Measurements from ENCODE around the gene CCDC194. TPM values are rescaled to one million over a fixed set of nuclear protein-coding genes. Genes with fewer than 3 reads are reported as not detected.

The CCDC194 gene
- total RNA-seq, 1 experiment from 2014 or later, result not detected

DNA sequence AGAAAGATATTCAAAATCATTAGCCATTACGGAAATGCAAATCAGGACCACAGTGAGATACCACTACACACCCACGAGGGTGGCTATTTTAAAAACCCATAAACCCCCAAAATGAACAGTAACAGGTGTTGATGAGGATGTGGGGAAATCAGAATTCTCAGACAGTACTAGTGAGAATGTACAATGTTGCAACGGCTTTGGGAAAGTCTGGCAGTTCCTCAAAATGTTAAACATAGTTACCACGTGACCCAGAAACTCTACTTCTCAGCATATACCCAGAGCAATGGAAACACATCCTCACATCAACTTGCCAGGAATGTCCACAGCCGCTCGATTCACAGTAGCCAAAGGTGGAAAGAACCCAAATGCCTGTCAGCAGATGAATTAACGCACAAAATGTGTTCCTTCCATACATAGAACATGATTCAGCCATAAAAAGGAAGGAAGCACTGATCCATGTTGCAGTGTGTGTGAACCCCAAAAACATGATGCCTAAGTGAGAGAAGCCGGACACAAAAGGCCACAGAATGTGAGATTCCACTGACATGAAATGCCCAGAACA is 23.9 kb downstream of the CCDC194 start:
- RAD21 ChIA-PET (ENCODE audit: low non-redundant PET in 1 of 2, low total read pairs in 2 of 2, uncharacterized antibody in 2 of 2, unreplicated experiment in 2 of 2), result no interaction called here
- TF ChIP-seq ATF3 (IDR thresholded peaks at IDR 0.05) (no peak), REST (IDR thresholded peaks at IDR 0.05; ENCODE audit: low read depth) (no peak), YY1 (IDR thresholded peaks at IDR 0.05; ENCODE audit: extremely low read depth, insufficient replicate concordance, low read depth, low read length) (no peak)
- H3K4me3 ChIP-seq (replicated peaks in 1 of 2; ENCODE audit: low read depth in 1 of 2, low read length in 2 of 2), result no peak overlapping the region
- H4K20me1 ChIP-seq (ENCODE audit: insufficient read depth), result no peaks in the 10 kb centered on the region
- no peak overlapping the region for H2AFZ ChIP-seq (ENCODE audit: low read depth, low read length, poor library complexity, severe bottlenecking)
- 0 out of 4 replicates have a peak, but pooled peaks cover 0 to 2% of the 10 kb centered on the region in 2 experiments for H3K4me1 ChIP-seq (ENCODE audit: control insufficient read depth in 1 of 2, insufficient read depth in 2 of 2, low read length in 2 of 2)
- no peaks in the 10 kb centered on the region for H3K36me3 ChIP-seq (ENCODE audit: control insufficient read depth in 1 of 2, insufficient read depth in 2 of 2, low read length in 2 of 2)
- CTCF ChIA-PET, result no interaction called here
- no peak overlapping the region for H3K9ac ChIP-seq (ENCODE audit: low read length)
- no peaks in the 10 kb centered on the region for H3K79me2 ChIP-seq (ENCODE audit: insufficient read depth, low read length)
- H3K27ac ChIP-seq (ENCODE audit: low read depth, low read length), result no peak overlapping the region
- no peak for ATAC-seq
- H3K27me3 ChIP-seq (ENCODE audit: insufficient read depth, low read length), result no peaks in the 10 kb centered on the region
- no TSS peak for BruUV-seq (replicated peaks)
- DNase-seq (ENCODE audit: low read depth, low spot score), result no peak
- POLR2A ChIA-PET, result no interaction called here
- H3K9me3 ChIP-seq (ENCODE audit: control insufficient read depth in 1 of 2, insufficient read depth in 1 of 2, low read depth in 1 of 2, low read length in 2 of 2), result no peaks in the 10 kb centered on the region
- intact Hi-C loops (cut with micrococcal nuclease), result no loop called here
- no peak overlapping the region for H3K4me2 ChIP-seq (ENCODE audit: low read length)
- H3K9me2 ChIP-seq (ENCODE audit: insufficient read depth), result no peaks in the 10 kb centered on the region

- POLR2A ChIA-PET, result no interaction called here
- Histone ChIP-seq H4K20me1 (ENCODE audit: insufficient read depth) (no peaks in the 10 kb centered on the region), H3K9ac (ENCODE audit: low read length) (no peak overlapping the region), H3K9me2 (ENCODE audit: insufficient read depth) (no peaks in the 10 kb centered on the region), H3K27ac (ENCODE audit: low read depth, low read length) (no peak overlapping the region), H3K9me3 (ENCODE audit: control insufficient read depth in 1 of 2, insufficient read depth in 1 of 2, low read depth in 1 of 2, low read length in 2 of 2) (no peaks in the 10 kb centered on the region), H3K27me3 (ENCODE audit: insufficient read depth, low read length) (no peaks in the 10 kb centered on the region), H3K79me2 (ENCODE audit: insufficient read depth, low read length) (no peaks in the 10 kb centered on the region), H3K36me3 (ENCODE audit: control insufficient read depth in 1 of 2, insufficient read depth in 2 of 2, low read length in 2 of 2) (no peaks in the 10 kb centered on the region), H3K4me1 (ENCODE audit: control insufficient read depth in 1 of 2, insufficient read depth in 2 of 2, low read length in 2 of 2) (no peaks in the 10 kb centered on the region), H3K4me3 (replicated peaks in 1 of 2; ENCODE audit: low read depth in 1 of 2, low read length in 2 of 2) (no peak overlapping the region), H3K4me2 (ENCODE audit: low read length) (no peak overlapping the region), H2AFZ (ENCODE audit: low read depth, low read length, poor library complexity, severe bottlenecking) (no peak overlapping the region)
- DNase-seq (ENCODE audit: low read depth, low spot score), result no peak
- no TSS peak for BruUV-seq (replicated peaks)
- intact Hi-C loops (cut with micrococcal nuclease), result no loop called here
- no peak for ATAC-seq
- RAD21 ChIA-PET (ENCODE audit: low non-redundant PET in 1 of 2, low total read pairs in 2 of 2, uncharacterized antibody in 2 of 2, unreplicated experiment in 2 of 2), result no interaction called here
- CTCF ChIA-PET, result interaction anchor here (0.7 kb wide), 1 partner anchor 20 kb away, joined by 3 read pairs; no protein-coding TSS in a partner anchor
- TF ChIP-seq ZNF274 (IDR thresholded peaks at IDR 0.05; ENCODE audit: low read depth, low read length) (no peak), POLR2A (IDR thresholded peaks at IDR 0.05; ENCODE audit: borderline replicate concordance, extremely low read depth, insufficient read depth, insufficient read length) (no peak), SRF (IDR thresholded peaks at IDR 0.05; ENCODE audit: low read depth) (no peak), ATF3 (IDR thresholded peaks at IDR 0.05) (no peak), EGR1 (IDR thresholded peaks at IDR 0.05; ENCODE audit: low read depth) (no peak), EZH2 (IDR thresholded peaks at IDR 0.05) (no peak), CEBPB (IDR thresholded peaks at IDR 0.05; ENCODE audit: low read depth) (no peak)
- TF ChIP-seq, protein P1, sequence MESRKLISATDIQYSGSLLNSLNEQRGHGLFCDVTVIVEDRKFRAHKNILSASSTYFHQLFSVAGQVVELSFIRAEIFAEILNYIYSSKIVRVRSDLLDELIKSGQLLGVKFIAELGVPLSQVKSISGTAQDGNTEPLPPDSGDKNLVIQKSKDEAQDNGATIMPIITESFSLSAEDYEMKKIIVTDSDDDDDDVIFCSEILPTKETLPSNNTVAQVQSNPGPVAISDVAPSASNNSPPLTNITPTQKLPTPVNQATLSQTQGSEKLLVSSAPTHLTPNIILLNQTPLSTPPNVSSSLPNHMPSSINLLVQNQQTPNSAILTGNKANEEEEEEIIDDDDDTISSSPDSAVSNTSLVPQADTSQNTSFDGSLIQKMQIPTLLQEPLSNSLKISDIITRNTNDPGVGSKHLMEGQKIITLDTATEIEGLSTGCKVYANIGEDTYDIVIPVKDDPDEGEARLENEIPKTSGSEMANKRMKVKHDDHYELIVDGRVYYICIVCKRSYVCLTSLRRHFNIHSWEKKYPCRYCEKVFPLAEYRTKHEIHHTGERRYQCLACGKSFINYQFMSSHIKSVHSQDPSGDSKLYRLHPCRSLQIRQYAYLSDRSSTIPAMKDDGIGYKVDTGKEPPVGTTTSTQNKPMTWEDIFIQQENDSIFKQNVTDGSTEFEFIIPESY (IDR thresholded peaks at IDR 0.05; ENCODE audit: extremely low read depth, insufficient replicate concordance, low read length), result no peak
- TF ChIP-seq, protein P2, sequence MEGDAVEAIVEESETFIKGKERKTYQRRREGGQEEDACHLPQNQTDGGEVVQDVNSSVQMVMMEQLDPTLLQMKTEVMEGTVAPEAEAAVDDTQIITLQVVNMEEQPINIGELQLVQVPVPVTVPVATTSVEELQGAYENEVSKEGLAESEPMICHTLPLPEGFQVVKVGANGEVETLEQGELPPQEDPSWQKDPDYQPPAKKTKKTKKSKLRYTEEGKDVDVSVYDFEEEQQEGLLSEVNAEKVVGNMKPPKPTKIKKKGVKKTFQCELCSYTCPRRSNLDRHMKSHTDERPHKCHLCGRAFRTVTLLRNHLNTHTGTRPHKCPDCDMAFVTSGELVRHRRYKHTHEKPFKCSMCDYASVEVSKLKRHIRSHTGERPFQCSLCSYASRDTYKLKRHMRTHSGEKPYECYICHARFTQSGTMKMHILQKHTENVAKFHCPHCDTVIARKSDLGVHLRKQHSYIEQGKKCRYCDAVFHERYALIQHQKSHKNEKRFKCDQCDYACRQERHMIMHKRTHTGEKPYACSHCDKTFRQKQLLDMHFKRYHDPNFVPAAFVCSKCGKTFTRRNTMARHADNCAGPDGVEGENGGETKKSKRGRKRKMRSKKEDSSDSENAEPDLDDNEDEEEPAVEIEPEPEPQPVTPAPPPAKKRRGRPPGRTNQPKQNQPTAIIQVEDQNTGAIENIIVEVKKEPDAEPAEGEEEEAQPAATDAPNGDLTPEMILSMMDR (IDR thresholded peaks at IDR 0.05 in 2 of 3, conservative IDR thresholded peaks at IDR 0.05 in 1 of 3; ENCODE audit: borderline replicate concordance in 1 of 3, insufficient read depth in 1 of 3, low read depth in 2 of 3, low read length in 2 of 3), result no peak
Observed at GRCh38 chr19:17365361-17365760, 28.6 kb downstream of the CCDC194 start.

Measured in HCT116 (cell line).